ENCODE results near the gene PARD3.
"Not testable (repeated sequence)": the region's sequence is repeated elsewhere in the genome, so short reads cannot be mapped to it uniquely, and the experiment has no call there.

Gene PARD3

GRCh38 chr10:34438741-34439140 lies 376.4 kb downstream of the PARD3 start:
- DNase-seq: no peak

- no peak for DNase-seq
These were observed 377.2 kb downstream of the PARD3 start for GRCh38 chr10:34437906-34438305.

- DNase-seq: no peak
These were observed 380.9 kb downstream of the PARD3 start for GRCh38 chr10:34434119-34434594.

GRCh38 chr10:34433241-34434076 lies 381.6 kb downstream of the PARD3 start:
- no peak for DNase-seq

- no peak for DNase-seq
These were observed 382.5 kb downstream of the PARD3 start for GRCh38 chr10:34432589-34432988.

- DNase-seq: no peak
These were observed 384.4 kb downstream of the PARD3 start for GRCh38 chr10:34430685-34431084.

GRCh38 chr10:34428501-34428900 lies 386.6 kb downstream of the PARD3 start:
- no peak for DNase-seq

GRCh38 chr10:34427911-34428216 lies 387.2 kb downstream of the PARD3 start:
- no peak for DNase-seq

- not testable (repeated sequence) for DNase-seq
These were observed 387.8 kb downstream of the PARD3 start for GRCh38 chr10:34427158-34427910.

GRCh38 chr10:34426538-34427157 lies 388.4 kb downstream of the PARD3 start:
- not testable (repeated sequence) for DNase-seq

GRCh38 chr10:34426041-34426440 lies 389.1 kb downstream of the PARD3 start:
- DNase-seq: no peak

GRCh38 chr10:34423673-34424625 lies 391.1 kb downstream of the PARD3 start:
- DNase-seq: no peak

- DNase-seq: no peak
These were observed 394.3 kb downstream of the PARD3 start for GRCh38 chr10:34420795-34421194.

GRCh38 chr10:34420273-34420672 lies 394.8 kb downstream of the PARD3 start:
- DNase-seq: no peak

GRCh38 chr10:34415039-34415438 lies 400.1 kb downstream of the PARD3 start:
- DNase-seq: no peak

GRCh38 chr10:34413756-34414587 lies 401.1 kb downstream of the PARD3 start:
- DNase-seq: peak; percentile 29

- no peak for DNase-seq
These were observed 401.9 kb downstream of the PARD3 start for GRCh38 chr10:34413214-34413613.

GRCh38 chr10:34408956-34409355 lies 406.1 kb downstream of the PARD3 start:
- DNase-seq: no peak

- DNase-seq: no peak
These were observed 406.7 kb downstream of the PARD3 start for GRCh38 chr10:34408381-34408780.

GRCh38 chr10:34407324-34407805 lies 407.7 kb downstream of the PARD3 start:
- DNase-seq: no peak

Data from NCI-H2227 treated with DMSO at 0.1 percent for 48 hours (cell line).